Parathyroid adenoma (tissue), 2 donors: ENCODE measurements around the gene PNMA6E.

ENCODE experiments used
- H2AFZ ChIP-seq: fragments of 300-600 bp; sonication (generic); one replicate; pipeline ENCODE4 v1.7.0; 2017; ENCODE audit warnings: antibody characterized with exemption, mild to moderate bottlenecking
- H3K27ac ChIP-seq: fragments of 300-600 bp; sonication (generic); one replicate; pipeline ENCODE4 v1.7.0; 2017
- H3K27me3 ChIP-seq: fragments of 300-600 bp; sonication (generic); one replicate; pipeline ENCODE4 v1.7.0; 2017; ENCODE audit warnings: low read length; ENCODE audit not compliant: control insufficient read depth, insufficient read depth
- H3K36me3 ChIP-seq: fragments of 300-600 bp; sonication (generic); one replicate; pipeline ENCODE4 v1.7.0; 2017; ENCODE audit warnings: low read length; ENCODE audit not compliant: control insufficient read depth, insufficient read depth
- H3K4me1 ChIP-seq: fragments of 300-600 bp; sonication (generic); one replicate; pipeline ENCODE4 v1.7.0; 2017; ENCODE audit warnings: control low read depth
- H3K4me2 ChIP-seq: fragments of 300-600 bp; sonication (generic); one replicate; pipeline ENCODE4 v1.7.0; 2017; ENCODE audit warnings: low read length
- H3K4me3 ChIP-seq: fragments of 300-600 bp; sonication (generic); one replicate; pipeline ENCODE4 v1.7.0; 2017; ENCODE audit warnings: low read depth, low read length
- H3K79me2 ChIP-seq: fragments of 300-600 bp; sonication (generic); one replicate; pipeline ENCODE4 v1.7.0; 2017; ENCODE audit warnings: control low read depth
- H3K9ac ChIP-seq: fragments of 300-600 bp; sonication (generic); one replicate; pipeline ENCODE4 v1.7.0; 2017; ENCODE audit warnings: mild to moderate bottlenecking
- H3K9me3 ChIP-seq: fragments of 300-600 bp; sonication (generic); one replicate; pipeline ENCODE4 v1.7.0; 2017; ENCODE audit warnings: low read length; ENCODE audit not compliant: control insufficient read depth
- CTCF ChIP-seq: fragments of 300-600 bp; sonication (generic); IDR thresholded peaks from one replicate; pipeline ENCODE4 v1.7.0; 2017; ENCODE audit warnings: antibody characterized with exemption, mild to moderate bottlenecking
- donor health status: primary hyperparathyroidism.

Gene PNMA6E

GRCh38 chrX:153401133-153401764, at the start of gene PNMA6E:
PNMA6E (minus strand) TSS chrX:153401350; CDS start chrX:153398849, 2,501 bp downstream.
- Histone ChIP-seq H3K36me3 (no peaks in the 10 kb centered on the region), H3K9me3 (no peaks in the 10 kb centered on the region), H3K79me2 (no peaks in the 10 kb centered on the region), H3K9ac (no peak within 1 kb of the TSS), H2AFZ (no peak within 1 kb of the TSS), H3K4me1 (no peaks in the 10 kb centered on the region), H3K27ac (no peak within 1 kb of the TSS), H3K4me2 (no peak within 1 kb of the TSS), H3K27me3 (no peaks in the 10 kb centered on the region), H3K4me3 (no peak within 1 kb of the TSS)
- TF ChIP-seq CTCF = no peak

- H3K79me2 ChIP-seq = no peaks in the 10 kb centered on the region
- no peaks in the 10 kb centered on the region for H3K4me1 ChIP-seq
- H3K27me3 ChIP-seq = no peaks in the 10 kb centered on the region
- H3K4me2 ChIP-seq = no peak overlapping the region
- no peak overlapping the region for H3K9ac ChIP-seq
- H2AFZ ChIP-seq = no peak overlapping the region
- H3K4me3 ChIP-seq = no peak overlapping the region
- no peak overlapping the region for H3K27ac ChIP-seq
- H3K36me3 ChIP-seq = no peaks in the 10 kb centered on the region
- no peaks in the 10 kb centered on the region for H3K9me3 ChIP-seq
- TF ChIP-seq CTCF = no peak
Observed at GRCh38 chrX:153450949-153451277, 49.8 kb upstream of the PNMA6E start.

- H3K36me3 ChIP-seq = no peaks in the 10 kb centered on the region
Observed at GRCh38 chrX:153450114-153450948, 49.2 kb upstream of the PNMA6E start.

GRCh38 chrX:153449368-153450113, 48.4 kb upstream of the PNMA6E start:
- H3K9me3 ChIP-seq = no peaks in the 10 kb centered on the region
- no peak overlapping the region for H3K4me3 ChIP-seq
- H3K27me3 ChIP-seq = no peaks in the 10 kb centered on the region
- no peaks in the 10 kb centered on the region for H3K4me1 ChIP-seq
- no peak overlapping the region for H3K9ac ChIP-seq
- no peak overlapping the region for H2AFZ ChIP-seq
- no peaks in the 10 kb centered on the region for H3K36me3 ChIP-seq
- H3K4me2 ChIP-seq = no peak overlapping the region
- no peak overlapping the region for H3K27ac ChIP-seq
- no peaks in the 10 kb centered on the region for H3K79me2 ChIP-seq
- TF ChIP-seq CTCF = no peak

More at GRCh38 chrX:153450114-153450948, 49.2 kb upstream of the PNMA6E start:
- no peak overlapping the region for H3K27ac ChIP-seq
- no peaks in the 10 kb centered on the region for H3K9me3 ChIP-seq
- H3K9ac ChIP-seq = no peak overlapping the region
- H3K4me2 ChIP-seq = no peak overlapping the region
- no peak overlapping the region for H2AFZ ChIP-seq
- no peak overlapping the region for H3K4me3 ChIP-seq
- no peaks in the 10 kb centered on the region for H3K79me2 ChIP-seq
- TF ChIP-seq CTCF = no peak
- H3K27me3 ChIP-seq = no peaks in the 10 kb centered on the region
- no peaks in the 10 kb centered on the region for H3K4me1 ChIP-seq
